GM18868 (cell line): ENCODE results near the gene STK32A.

Experiments
- ATAC-seq: cut with Tn5 transposase; IDR thresholded peaks from one replicate; pipeline ENCODE4 v1.9.1; 2021; ENCODE audit warnings: mild to moderate bottlenecking, moderate library complexity; ENCODE audit not compliant: unreplicated experiment

STK32A gene

DNA sequence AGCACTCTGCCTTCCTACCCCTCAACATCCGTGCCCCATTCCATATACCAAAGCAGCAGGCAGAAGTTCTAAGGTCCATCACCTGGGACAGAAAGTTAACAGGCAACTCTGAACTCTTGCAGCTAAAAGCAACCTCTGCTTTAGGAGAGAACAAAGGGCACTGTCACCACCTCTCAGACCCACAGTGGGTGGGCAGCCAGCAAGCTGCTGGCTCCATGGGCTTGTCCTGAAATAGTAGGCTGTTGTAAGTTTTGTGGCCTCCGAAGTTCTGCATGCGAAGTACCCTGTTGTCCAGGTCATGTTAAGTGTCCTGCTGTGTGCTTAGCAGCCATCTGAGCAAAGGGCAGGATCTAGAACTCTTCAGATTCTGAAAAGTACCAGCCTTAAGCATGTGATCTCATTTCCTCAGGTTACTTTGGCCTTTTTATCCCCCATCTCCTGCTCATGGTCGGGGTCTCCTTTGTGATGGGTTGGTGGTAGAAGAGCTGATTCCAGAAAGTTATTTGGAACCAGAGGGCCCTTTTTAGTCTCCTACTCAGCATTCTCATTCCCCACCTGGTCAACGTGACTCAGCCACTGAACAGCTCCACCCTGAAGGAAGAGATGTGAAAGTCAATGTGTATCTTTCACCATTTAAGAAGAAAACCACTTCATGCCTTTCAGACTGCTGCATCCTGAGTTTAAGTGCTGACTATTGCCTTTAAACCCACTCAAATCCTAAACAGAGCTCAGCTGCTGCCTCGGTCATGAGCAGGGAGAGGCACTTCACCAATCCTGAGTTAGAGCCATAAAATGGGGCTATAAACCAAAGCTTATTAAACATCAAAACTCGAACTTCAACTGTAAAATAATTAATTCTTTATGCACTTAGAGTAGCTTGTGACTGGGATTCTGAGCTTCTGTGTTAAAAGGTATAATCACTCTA, 153.6 kb downstream of the STK32A start:
- ATAC-seq: no peak

DNA sequence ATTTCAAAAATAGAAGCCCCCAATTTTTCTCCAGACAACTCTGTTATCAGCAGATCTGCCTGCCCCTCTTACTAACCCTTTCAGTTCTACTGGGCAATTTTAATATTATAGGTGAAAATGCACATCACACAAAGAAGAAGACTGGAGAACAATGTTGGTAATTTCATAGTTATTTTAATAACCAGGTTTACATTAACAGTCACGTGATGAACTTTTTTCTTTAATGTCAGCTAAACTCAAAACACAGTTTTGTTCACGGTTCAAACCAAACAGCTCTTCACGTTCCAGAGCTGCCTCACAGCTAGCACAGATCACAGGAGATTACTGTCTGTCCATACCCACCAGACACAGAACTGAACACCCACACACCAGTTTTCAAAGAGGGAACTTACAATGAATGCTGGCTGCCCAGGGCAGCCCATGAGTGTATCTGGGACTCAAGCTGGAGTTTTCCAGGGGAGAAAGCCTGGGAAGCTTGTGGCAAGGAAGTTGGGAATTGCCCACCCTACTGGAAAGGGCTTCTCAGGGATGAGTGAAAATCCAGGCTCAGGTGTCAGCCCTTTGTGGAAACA, 155.9 kb downstream of the STK32A start:
- ATAC-seq: no peak

GRCh38 chr5:147391781-147392180, 157.0 kb downstream of the STK32A start:
- ATAC-seq: peak; percentile 97

- no peak for ATAC-seq
These were observed 159.2 kb downstream of the STK32A start for GRCh38 chr5:147393874-147394672.

DNA sequence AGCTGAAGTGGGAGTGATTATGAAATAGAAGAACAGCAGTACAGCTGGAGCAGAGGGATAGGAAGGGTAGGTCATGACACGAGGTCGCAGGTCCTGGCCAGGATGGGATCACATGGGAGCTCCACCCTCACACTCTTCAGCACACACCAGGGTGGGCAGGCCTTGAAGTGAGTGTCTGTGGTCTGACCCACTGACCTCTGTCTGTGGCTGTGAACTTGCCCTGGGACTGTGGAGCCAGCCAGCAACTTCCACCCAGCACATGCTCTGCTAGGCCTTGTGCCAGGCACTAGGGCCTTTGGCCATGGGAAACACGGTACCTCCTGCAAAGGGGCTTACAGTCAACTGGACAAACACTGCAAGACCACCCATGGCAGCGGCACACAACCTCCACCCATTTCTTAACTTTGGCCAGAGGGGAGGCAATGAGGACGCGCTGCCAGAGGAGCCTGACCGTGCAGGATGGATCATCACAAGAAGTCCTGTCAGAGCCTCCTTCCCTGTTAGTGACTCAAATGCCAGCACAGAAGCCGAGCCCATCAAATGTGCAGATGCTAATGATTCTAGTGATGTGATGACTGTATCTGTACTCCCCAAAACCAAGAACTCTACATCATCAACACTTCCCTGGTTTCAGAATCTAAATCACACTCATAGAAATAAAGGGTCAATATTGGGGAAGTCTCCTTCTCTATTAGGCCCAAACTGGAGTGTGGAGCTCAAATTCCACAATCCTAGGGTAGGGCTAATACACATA, 161.4 kb downstream of the STK32A start:
- ATAC-seq: no peak

GRCh38 chr5:147397616-147398015, 162.8 kb downstream of the STK32A start:
- peak; percentile 46 for ATAC-seq

DNA sequence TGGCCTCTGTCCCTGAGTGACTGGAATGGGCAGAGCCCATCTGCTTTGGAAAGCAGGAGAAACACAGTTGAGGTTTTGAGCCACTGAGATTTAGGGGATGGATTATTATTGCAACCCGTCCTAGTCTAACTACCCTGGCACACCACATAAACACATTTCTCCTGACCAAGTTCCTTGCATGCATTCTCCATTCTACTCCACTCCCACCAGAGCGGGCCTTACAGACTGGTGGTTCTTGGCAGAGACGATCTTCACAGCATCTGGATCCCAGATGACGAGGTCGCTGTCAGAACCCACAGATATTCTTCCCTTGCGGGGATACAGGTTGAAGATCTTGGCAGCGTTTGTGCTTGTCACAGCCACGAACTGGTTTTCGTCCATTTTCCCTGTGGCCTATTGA, 164.0 kb downstream of the STK32A start:
- ATAC-seq: no peak

DNA sequence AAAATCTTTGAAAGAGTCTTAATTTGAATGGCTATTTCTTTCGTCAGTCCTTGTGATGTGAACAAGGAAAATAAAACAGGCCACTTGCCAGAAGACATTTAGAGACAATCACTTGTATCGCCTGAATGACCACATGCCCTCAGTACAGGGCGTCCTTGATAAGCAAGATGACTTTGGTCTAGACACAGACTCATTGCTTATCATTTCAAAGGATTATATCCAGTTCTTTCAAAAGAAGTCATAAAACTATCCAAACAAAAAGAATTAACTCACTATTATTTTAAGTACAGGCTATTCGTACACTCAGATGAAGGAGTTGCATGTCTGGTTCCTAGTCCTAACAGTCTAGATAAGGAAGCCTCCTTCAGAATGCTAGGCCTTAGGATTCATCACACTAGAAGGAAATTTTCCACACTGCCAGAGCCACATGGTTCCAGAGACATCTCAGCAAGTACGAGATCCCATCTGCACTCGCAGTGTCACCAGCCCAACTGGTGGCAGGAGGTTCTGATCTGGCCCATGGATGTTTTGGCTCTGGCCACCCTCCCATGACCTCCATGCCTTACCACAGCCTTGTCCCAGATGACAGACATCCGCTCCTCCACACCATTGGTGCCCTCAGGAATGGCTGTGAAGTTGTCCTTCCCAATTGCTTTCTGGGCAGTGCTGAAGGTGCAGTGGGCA, 165.4 kb downstream of the STK32A start:
- ATAC-seq: no peak

DNA sequence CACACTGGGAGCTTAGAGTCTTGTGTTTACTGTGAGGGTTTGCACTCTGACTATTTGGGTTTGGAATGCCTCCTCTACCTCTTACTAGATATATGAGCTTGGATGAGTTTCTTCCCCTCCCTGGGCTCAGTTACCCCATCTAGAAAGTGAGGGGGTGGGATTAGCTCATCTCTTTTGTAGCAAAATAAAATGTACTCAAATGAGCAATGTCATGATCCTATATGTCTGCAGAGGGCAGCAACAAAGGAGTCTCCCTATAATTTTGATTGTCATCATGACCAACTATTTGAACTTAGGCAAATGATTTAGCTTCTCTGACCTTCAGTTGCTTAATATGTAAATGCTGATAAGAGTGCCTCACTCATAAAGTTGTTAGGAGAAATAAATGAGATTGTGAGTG, 166.1 kb downstream of the STK32A start:
- no peak for ATAC-seq

GRCh38 chr5:147403651-147404640, 169.1 kb downstream of the STK32A start:
- peak; percentile 91 for ATAC-seq

DNA sequence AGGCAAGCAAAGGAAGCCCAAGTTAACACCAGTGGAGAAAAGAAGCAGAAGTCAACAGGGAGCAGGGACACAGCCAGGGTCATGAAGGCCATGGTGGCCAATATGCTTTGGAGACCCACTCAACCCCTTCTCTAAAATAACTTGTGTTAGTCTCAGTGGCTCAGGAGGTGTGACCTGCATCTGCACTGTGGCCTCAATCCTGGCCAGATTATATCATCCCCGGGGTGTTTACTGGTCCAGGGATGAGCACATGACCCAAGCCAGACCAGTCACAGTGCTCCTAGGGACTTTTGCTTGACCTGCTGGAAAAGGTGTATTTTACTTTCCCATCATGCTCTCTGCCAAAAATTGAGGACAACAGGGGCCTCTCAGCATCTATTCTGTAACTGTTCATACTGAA, 169.9 kb downstream of the STK32A start:
- ATAC-seq: peak; percentile 15

GRCh38 chr5:147406636-147407035, 171.8 kb downstream of the STK32A start:
- ATAC-seq: no peak

- no peak for ATAC-seq
These were observed 172.4 kb downstream of the STK32A start for GRCh38 chr5:147407094-147407681.

GRCh38 chr5:147408980-147409379, 174.2 kb downstream of the STK32A start:
- no peak for ATAC-seq

GRCh38 chr5:147410496-147411358, 175.9 kb downstream of the STK32A start:
- ATAC-seq: no peak

GRCh38 chr5:147411359-147412319, 176.8 kb downstream of the STK32A start:
- ATAC-seq: no peak

- ATAC-seq: no peak
These were observed 177.7 kb downstream of the STK32A start for GRCh38 chr5:147412561-147412960.
